ENCODE results near the gene CLIC5.

CLIC5 gene

DNA sequence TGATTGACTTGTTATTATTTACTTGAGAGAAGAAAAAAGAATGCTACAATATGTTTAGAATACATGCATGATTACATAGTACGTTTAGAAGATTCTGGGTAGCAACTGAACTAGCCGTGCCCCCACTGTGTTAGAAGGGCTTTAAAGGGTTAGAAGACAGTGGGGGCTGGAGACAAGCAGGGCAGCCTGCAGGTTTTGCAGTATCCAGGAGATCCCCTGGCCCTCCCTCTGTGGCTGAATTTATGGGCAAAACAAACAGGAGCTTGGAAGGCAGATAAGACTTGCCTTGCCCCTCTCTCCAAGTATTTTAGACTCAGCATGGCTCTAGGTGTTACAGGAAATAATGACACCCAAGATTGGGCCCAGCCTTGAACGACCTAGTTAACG, 179.2 kb downstream of the CLIC5 start:
- no peak for DNase-seq

DNA sequence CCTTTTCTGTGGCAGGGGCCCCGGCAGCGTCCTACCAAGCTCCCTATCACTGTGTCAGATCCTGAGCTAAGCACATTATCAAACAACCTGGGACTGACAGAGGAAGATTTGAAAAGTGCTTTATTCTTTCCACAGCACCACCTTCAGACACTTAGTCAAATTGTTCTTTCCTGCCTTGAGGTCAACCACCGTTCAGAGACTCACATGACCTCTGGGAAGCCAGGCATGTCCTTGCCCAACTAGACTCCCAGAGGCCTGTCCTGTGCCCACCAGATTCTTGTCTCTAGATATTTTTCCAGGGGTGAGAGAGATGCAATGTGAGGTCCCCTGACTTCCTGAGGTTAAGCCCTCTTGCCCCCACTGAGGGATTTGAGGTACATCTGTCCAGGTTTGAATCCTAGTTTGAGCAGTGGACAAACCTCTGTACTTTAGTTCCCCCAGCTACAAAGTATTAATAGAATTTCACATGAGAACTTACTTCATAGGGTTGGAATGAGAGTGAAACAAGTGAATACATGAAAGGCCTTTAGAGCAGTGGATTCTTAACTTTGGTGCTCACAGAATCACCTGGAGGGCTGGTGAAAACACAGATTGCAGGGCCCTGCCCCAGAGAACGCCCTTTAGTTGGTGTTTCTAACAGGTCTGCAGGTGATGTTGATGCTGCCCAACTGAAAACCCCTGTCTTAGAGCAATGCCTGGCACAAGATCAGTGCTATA, 179.8 kb downstream of the CLIC5 start:
- no peak for DNase-seq

- no peak for DNase-seq
These were observed 183.6 kb downstream of the CLIC5 start for GRCh38 chr6:45832063-45832462.

Measured in fibroblast of upper back skin (primary cell).